ENCODE results near the gene SPRYD3.

DNA sequence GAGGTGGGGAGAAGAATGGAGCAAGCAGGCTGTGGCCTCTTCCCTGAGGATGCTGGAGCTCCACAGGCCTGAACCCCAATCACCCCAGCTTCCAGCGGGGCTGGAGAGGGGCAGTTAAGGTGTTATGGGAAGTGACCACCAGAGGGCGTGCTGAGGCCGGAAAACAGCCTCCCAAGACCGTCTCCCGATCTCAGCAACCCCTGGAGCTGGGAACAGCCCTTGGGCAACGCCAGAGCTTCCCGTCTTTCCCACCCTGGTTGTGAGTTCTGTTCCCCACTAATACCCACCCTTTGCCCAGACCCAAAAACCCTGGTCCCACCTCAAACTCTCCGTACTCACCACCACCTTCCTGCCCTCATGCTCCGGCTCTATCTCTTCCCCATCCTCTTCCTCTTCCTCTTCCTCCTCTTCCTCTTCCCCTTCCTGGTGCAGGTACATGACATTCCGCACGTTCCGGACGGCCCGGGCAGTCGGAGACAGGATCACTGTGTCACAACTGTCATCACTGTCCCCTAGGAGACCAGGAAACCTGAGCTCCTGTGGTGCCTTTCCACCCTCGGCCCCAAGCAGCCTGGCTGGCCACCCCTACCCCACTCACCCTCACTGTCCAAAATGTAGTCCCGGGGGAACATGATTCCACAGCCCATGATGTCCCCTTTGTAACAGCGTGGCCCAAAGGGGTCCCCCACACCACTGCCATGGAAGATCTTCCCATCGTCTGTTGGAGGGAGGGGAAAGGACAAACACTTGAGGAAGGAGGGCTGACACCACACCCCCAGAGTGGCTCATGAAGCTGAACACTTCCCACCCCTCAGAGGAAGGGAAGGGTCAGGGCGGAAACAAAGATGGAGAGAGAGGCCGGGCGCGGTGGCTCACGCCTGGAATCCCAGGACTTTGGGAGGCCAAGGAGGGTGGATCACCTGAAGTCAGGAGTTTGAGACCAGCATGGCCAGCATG is 12.9 kb downstream of the SPRYD3 start:
- TF ChIP-seq POLR2A (IDR thresholded peaks at IDR 0.05) (no peak), CTCF (IDR thresholded peaks at IDR 0.05) (peak; percentile 82 to 95 (median 92))
